Measurements from ENCODE around the gene DRC7. TPM values are rescaled to one million over a fixed set of nuclear protein-coding genes. Genes with fewer than 3 reads are reported as not detected.
A peak's percentile ranks its signal among the peaks of the same experiment; 100 is the strongest.

The DRC7 gene
- total RNA-seq, 1 experiment from 2014 or later, result not detected

DNA sequence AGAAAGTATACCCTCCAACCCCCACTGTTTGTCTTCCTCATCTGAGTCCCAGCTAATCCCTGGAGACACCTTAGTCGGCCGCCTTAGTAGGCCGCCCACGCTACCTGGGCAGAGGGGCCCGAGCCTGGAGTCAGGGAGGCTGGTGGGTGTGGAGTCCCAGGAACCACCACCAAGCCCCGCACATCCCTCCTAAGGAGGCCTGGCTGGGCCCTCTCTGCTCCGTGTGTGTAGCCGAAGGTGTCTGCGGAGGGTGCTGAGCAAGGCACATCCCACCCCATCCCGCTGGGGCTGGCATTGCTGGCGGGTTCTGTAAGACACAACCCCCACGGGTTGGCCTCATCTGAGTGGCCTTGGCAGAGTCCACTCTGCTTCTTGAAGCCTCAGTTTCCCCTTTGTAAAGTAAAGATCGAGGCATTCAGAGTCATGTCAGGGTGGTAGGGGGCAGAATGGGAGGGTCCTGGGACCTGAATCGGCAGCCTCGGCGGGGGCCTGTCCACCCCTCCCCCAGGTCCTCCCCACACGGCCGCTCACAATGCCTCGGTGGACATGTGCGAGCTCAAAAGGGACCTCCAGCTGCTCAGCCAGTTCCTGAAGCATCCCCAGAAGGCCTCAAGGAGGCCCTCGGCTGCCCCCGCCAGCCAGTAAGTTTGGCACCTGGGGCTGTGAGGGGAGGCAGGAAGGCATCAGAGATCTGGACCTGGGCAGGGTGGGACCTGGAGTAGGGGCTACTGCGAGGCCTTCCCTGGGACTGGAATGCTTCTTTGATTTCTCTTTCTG is 41.7 kb upstream of the DRC7 start:
- Histone ChIP-seq H3K27ac (0 out of 2 replicates have a peak overlapping the region, but pooled peaks have one; percentile 19), H3K9me3 (replicated peaks) (no peaks in the 10 kb centered on the region), H3K4me3 (no peak overlapping the region), H3K4me1 (replicated peaks) (peaks cover 27% of the 10 kb centered on the region), H3K27me3 (replicated peaks) (no peaks in the 10 kb centered on the region), H3K36me3 (no peaks in the 10 kb centered on the region)
- DNase-seq (ENCODE audit: low read depth in 1 of 2, low spot score in 2 of 2), result no peak

DNA sequence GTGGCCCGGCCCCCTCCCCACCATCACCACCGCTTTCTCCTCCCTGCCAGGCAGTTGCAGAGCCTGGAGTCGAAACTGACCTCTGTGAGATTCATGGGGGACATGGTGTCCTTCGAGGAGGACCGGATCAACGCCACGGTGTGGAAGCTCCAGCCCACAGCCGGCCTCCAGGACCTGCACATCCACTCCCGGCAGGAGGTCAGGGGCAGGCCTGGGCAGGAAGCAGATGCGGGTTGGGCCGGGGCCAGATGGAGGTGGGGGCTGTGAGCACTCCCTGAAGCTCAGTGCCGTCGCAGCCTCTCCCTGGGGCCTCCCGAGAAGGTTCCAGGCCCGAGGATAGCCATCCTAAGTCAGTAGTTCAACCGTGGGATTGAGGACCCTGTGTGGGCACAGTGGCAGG is 40.7 kb upstream of the DRC7 start:
- peaks cover 27% of the 10 kb centered on the region for H3K4me1 ChIP-seq (replicated peaks)
- no peak for DNase-seq (ENCODE audit: low read depth in 1 of 2, low spot score in 2 of 2)
- no peak overlapping the region for H3K4me3 ChIP-seq
- H3K36me3 ChIP-seq, result no peaks in the 10 kb centered on the region
- no peaks in the 10 kb centered on the region for H3K27me3 ChIP-seq (replicated peaks)
- no peaks in the 10 kb centered on the region for H3K9me3 ChIP-seq (replicated peaks)
- 0 out of 2 replicates have a peak overlapping the region, but pooled peaks have one; percentile 19 for H3K27ac ChIP-seq

DNA sequence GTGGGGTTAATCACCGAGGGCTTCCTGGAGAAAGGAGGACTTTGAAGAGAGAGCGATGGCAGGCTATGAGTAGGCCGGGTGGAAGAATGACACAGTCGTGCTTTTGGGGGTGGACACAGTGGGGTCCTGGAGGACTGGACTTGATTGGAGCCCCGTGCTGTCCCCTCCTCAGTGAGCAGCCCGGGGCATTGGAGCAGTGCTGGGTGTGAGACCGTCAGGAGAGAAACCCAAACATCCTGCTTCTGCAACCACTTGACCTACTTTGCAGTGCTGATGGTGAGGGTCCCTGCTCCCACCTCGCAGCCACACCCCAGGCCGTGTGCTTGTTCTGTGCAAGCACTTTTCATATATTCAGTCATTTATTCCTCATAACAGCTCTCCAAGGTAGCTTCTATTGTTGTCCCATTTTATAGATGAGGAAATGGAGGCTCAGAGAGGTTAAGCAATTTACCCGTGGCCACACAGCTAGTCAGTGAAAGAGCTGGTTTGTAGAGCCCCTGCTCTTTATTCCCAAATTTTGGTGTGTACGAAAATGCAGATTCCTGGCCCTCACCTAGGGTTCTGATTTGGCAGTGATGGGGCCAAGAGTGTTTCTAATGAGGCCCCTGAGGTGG is 38.2 kb upstream of the DRC7 start:
- DNase-seq (ENCODE audit: low read depth in 1 of 2, low spot score in 2 of 2), result no peak
- Histone ChIP-seq H3K27ac (no peak overlapping the region), H3K4me1 (replicated peaks) (peaks cover 27% of the 10 kb centered on the region), H3K27me3 (replicated peaks) (no peaks in the 10 kb centered on the region), H3K36me3 (no peaks in the 10 kb centered on the region), H3K4me3 (no peak overlapping the region), H3K9me3 (replicated peaks) (no peaks in the 10 kb centered on the region)

DNA sequence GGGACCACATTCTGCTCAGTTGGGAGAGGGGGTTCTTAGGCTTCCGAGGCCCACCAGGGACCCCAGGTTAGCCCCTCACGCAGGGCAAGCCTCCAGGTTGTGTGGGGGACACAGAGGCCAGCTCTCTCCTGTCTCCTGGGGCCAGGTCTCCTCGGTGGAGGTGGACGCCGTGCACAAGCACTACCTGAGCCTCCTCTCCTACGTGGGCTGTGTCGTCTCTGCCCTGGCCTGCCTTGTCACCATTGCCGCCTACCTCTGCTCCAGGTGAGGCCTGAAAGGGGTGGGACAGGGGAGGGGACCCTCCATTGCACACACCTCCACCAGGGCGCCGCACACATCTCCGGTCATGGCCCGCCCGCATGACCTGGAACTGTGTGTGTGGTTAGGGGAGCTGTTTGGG is 37.4 kb upstream of the DRC7 start:
- DNase-seq (ENCODE audit: low read depth in 1 of 2, low spot score in 2 of 2), result no peak
- Histone ChIP-seq H3K4me3 (no peak overlapping the region), H3K27me3 (replicated peaks) (no peaks in the 10 kb centered on the region), H3K27ac (no peak overlapping the region), H3K9me3 (replicated peaks) (no peaks in the 10 kb centered on the region), H3K36me3 (no peaks in the 10 kb centered on the region), H3K4me1 (replicated peaks) (peaks cover 27% of the 10 kb centered on the region)

DNA sequence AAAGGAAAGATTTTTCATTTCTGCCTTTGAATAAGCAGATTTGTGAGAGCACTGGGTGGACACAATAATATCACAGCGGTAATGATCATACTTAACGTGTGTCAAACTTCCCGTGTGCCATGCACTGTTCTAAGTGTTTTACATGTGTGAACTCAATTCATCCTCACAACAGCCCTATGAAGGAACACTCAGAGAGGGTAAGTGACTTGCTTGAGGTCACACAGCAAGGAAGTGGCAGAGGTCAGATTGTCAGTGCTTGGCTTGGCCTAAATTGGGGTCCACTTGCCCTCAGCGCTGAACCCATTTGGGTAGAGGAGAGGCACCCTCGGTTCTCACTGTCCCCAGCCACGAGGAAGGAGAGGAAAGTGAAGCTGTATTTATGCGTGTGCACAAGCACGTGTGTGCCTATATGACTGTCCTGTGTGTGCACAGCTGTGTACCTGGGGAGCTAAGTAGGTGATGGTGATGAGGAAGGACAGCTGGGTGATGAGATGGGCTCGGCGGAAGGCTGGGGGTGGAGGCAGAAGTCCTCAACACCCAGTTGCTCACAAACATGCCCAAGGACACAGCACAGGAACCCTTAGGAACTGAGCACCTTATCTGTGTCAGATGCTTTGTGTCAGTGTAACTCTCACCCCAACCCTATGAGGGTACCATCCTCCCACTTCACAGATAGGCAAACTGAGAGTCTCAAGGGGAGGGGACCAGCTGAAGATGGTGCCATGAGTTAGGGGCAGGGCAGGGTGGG is 36.3 kb upstream of the DRC7 start:
- Histone ChIP-seq H3K36me3 (no peaks in the 10 kb centered on the region), H3K27ac (no peak overlapping the region), H3K4me1 (replicated peaks) (peaks cover 22% of the 10 kb centered on the region), H3K4me3 (no peak overlapping the region), H3K27me3 (replicated peaks) (no peaks in the 10 kb centered on the region), H3K9me3 (replicated peaks) (no peaks in the 10 kb centered on the region)
- no peak for DNase-seq (ENCODE audit: low read depth in 1 of 2, low spot score in 2 of 2)

DNA sequence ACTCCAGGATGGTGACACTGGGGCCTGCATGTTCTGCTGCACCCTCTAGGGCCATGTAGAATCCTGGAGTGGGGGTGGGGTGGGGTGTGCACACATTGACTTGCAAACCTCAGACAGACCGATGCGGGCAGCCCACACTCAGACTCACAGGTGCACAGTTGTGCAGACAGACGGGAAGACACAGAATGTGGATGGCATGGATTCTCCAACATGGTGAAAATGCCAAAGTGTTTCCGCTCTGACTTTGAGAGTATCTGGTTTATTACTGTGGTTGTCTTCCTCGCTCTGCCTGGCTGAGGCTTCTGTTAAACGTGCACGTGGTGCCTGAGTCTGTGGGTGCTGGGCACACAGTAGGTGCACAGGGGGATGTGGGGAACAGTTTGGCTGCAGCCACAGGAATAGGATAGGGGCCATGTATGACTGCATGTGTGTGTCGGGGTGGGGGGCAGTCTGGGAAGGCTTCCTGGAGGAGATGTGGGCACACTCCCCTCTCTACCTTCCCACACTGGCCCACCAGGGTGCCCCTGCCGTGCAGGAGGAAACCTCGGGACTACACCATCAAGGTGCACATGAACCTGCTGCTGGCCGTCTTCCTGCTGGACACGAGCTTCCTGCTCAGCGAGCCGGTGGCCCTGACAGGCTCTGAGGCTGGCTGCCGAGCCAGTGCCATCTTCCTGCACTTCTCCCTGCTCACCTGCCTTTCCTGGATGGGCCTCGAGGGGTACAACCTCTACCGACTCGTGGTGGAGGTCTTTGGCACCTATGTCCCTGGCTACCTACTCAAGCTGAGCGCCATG is 35.5 kb upstream of the DRC7 start:
- H3K9me3 ChIP-seq (replicated peaks), result no peaks in the 10 kb centered on the region
- H3K27me3 ChIP-seq (replicated peaks), result no peaks in the 10 kb centered on the region
- H3K36me3 ChIP-seq, result no peaks in the 10 kb centered on the region
- no peak overlapping the region for H3K4me3 ChIP-seq
- H3K4me1 ChIP-seq (replicated peaks), result peaks cover 14% of the 10 kb centered on the region
- DNase-seq (ENCODE audit: low read depth in 1 of 2, low spot score in 2 of 2), result no peak
- H3K27ac ChIP-seq, result no peak overlapping the region

DNA sequence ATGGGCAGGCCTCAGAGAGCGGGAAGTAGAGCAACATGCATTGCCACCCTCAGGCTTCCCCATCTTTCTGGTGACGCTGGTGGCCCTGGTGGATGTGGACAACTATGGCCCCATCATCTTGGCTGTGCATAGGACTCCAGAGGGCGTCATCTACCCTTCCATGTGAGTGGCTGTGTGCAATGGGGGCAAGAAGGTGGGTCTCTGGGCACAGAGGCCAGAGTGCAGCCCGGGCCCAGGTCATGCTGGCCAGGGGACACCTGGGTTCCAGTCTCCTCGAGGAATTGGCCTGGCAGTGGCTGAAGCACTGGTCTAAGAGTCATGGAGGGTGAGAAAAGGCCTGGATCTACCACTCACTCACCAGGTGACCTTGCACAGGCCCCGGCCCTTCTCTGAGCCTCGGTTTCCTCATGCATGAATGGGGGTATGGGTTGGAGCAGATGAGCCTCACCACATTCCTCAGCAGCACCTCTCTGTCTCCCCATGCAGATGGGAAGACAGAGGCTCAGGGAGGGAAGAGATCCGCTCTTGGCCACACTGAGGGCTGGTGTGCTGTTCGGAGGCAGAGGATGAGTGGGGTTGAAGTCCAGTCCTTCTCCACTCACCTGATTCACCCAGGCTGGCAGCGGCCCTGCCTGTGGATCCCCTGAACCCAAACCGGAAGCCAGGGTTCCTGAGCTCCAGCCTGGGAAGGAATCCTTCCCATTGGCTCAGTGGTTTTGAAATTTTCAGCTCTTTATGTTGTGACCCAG is 33.7 kb upstream of the DRC7 start:
- Histone ChIP-seq H3K4me1 (replicated peaks) (no peaks in the 10 kb centered on the region), H3K27me3 (replicated peaks) (no peaks in the 10 kb centered on the region), H3K27ac (no peak overlapping the region), H3K4me3 (no peak overlapping the region), H3K9me3 (replicated peaks) (no peaks in the 10 kb centered on the region), H3K36me3 (no peaks in the 10 kb centered on the region)
- no peak for DNase-seq (ENCODE audit: low read depth in 1 of 2, low spot score in 2 of 2)

DNA sequence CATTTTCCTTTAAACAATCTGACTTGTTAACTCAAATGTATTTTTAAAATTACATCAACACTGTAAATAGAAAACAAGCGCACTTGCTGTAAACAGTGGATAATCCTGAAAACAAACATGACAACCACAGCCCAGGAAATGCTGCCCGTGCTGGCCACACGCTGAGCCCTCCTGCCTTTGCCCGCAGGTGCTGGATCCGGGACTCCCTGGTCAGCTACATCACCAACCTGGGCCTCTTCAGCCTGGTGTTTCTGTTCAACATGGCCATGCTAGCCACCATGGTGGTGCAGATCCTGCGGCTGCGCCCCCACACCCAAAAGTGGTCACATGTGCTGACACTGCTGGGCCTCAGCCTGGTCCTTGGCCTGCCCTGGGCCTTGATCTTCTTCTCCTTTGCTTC is 33.1 kb upstream of the DRC7 start:
- no peak overlapping the region for H3K4me3 ChIP-seq
- no peak for DNase-seq (ENCODE audit: low read depth in 1 of 2, low spot score in 2 of 2)
- no peaks in the 10 kb centered on the region for H3K36me3 ChIP-seq
- H3K27ac ChIP-seq, result no peak overlapping the region
- no peaks in the 10 kb centered on the region for H3K4me1 ChIP-seq (replicated peaks)
- no peaks in the 10 kb centered on the region for H3K9me3 ChIP-seq (replicated peaks)
- no peaks in the 10 kb centered on the region for H3K27me3 ChIP-seq (replicated peaks)

DNA sequence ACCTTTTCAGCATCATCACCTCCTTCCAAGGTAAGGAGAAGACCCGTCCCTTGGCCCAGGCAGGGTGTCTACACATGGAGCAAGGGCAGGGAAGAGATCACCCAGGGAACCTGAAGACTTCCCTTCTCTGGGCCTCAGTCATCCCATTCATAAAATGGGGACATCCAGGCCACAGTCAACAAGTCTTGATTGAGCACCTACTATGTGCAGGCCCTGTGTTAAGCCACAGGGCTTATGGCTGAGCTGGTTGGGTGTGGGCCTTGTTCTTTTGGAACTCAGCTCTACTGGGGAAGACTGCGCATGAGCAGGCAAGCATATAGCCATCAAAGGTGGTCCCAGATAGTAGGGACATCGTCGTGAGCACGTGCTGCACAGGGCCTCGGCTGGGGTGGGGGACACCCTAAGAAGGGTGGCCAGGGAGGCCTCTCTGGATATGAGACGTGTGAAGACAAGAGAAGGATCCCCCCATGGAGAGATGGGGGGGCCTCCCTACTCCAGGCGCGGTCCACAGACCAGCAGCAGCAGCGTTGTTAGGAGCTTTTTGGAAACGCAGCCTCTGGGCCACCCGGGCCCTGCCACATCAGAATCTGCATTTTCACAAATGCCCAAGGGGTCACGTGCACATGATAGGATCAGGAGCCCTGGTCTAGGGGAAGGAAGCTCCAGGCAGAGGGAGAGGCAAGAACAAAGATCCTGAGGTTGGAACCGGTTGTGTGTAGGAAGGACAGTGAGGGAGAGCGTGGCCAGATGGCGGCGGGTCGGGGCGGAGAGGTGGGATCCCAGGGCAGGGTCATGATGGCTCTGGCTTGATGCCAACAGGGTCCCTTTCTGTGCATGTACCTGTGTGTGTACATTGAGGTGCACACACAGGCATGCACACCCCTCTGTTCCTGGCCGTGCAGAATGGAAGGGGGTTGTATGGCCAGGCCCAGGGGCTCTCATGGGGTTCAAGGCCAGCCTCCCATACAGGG is 32.4 kb upstream of the DRC7 start:
- no peaks in the 10 kb centered on the region for H3K36me3 ChIP-seq
- H3K4me3 ChIP-seq, result no peak overlapping the region
- no peak for DNase-seq (ENCODE audit: low read depth in 1 of 2, low spot score in 2 of 2)
- H3K27me3 ChIP-seq (replicated peaks), result no peaks in the 10 kb centered on the region
- H3K9me3 ChIP-seq (replicated peaks), result no peaks in the 10 kb centered on the region
- H3K4me1 ChIP-seq (replicated peaks), result no peaks in the 10 kb centered on the region
- no peak overlapping the region for H3K27ac ChIP-seq

DNA sequence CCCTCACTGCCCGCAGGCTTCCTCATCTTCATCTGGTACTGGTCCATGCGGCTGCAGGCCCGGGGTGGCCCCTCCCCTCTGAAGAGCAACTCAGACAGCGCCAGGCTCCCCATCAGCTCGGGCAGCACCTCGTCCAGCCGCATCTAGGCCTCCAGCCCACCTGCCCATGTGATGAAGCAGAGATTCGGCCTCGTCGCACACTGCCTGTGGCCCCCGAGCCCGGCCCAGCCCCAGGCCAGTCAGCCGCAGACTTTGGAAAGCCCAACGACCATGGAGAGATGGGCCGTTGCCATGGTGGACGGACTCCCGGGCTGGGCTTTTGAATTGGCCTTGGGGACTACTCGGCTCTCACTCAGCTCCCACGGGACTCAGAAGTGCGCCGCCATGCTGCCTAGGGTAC is 31.2 kb upstream of the DRC7 start:
- DNase-seq (ENCODE audit: low read depth in 1 of 2, low spot score in 2 of 2), result no peak

DNA sequence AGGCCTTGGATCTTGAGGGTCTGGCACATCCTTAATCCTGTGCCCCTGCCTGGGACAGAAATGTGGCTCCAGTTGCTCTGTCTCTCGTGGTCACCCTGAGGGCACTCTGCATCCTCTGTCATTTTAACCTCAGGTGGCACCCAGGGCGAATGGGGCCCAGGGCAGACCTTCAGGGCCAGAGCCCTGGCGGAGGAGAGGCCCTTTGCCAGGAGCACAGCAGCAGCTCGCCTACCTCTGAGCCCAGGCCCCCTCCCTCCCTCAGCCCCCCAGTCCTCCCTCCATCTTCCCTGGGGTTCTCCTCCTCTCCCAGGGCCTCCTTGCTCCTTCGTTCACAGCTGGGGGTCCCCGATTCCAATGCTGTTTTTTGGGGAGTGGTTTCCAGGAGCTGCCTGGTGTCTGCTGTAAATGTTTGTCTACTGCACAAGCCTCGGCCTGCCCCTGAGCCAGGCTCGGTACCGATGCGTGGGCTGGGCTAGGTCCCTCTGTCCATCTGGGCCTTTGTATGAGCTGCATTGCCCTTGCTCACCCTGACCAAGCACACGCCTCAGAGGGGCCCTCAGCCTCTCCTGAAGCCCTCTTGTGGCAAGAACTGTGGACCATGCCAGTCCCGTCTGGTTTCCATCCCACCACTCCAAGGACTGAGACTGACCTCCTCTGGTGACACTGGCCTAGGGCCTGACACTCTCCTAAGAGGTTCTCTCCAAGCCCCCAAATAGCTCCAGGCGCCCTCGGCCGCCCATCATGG is 30.5 kb upstream of the DRC7 start:
- H3K9me3 ChIP-seq (replicated peaks), result no peaks in the 10 kb centered on the region
- no peak overlapping the region for H3K4me3 ChIP-seq
- no peaks in the 10 kb centered on the region for H3K36me3 ChIP-seq
- H3K27ac ChIP-seq, result no peak overlapping the region
- H3K27me3 ChIP-seq (replicated peaks), result no peaks in the 10 kb centered on the region
- H3K4me1 ChIP-seq (replicated peaks), result no peaks in the 10 kb centered on the region
- no peak for DNase-seq (ENCODE audit: low read depth in 1 of 2, low spot score in 2 of 2)

More for the DNA sequence above, 31.2 kb upstream of the DRC7 start:
- H3K27me3 ChIP-seq (replicated peaks), result no peaks in the 10 kb centered on the region
- H3K36me3 ChIP-seq, result no peaks in the 10 kb centered on the region
- no peaks in the 10 kb centered on the region for H3K9me3 ChIP-seq (replicated peaks)
- H3K4me1 ChIP-seq (replicated peaks), result no peaks in the 10 kb centered on the region
- no peak overlapping the region for H3K27ac ChIP-seq
- no peak overlapping the region for H3K4me3 ChIP-seq

DNA sequence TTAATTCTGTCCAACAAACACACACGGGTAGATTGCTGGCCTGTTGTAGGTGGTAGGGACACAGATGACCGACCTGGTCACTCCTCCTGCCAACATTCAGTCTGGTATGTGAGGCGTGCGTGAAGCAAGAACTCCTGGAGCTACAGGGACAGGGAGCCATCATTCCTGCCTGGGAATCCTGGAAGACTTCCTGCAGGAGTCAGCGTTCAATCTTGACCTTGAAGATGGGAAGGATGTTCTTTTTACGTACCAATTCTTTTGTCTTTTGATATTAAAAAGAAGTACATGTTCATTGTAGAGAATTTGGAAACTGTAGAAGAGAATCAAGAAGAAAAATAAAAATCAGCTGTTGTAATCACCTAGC is 30.0 kb upstream of the DRC7 start:
- H3K4me1 ChIP-seq (replicated peaks), result no peaks in the 10 kb centered on the region
- no peaks in the 10 kb centered on the region for H3K36me3 ChIP-seq
- no peaks in the 10 kb centered on the region for H3K27me3 ChIP-seq (replicated peaks)
- no peaks in the 10 kb centered on the region for H3K9me3 ChIP-seq (replicated peaks)
- H3K27ac ChIP-seq, result no peak overlapping the region
- H3K4me3 ChIP-seq, result no peak overlapping the region
- DNase-seq (ENCODE audit: low read depth in 1 of 2, low spot score in 2 of 2), result no peak

Data from SJSA1 (cell line).